GM18526 (cell line): ENCODE measurements around the gene PDCD4.

ENCODE experiments used
- POLR2A ChIP-seq: IDR thresholded peaks from 3 replicates; pipeline ENCODE4 v1.6.1; 2011; ENCODE audit not compliant: insufficient read length; ENCODE audit errors: extremely low read depth

Gene PDCD4

GRCh38 chr10:110871298-110872084 lies at the start of gene PDCD4:
Gene PDCD4 (plus strand): TSS chr10:110871928. CDS start chr10:110876028, 4,100 bp downstream.
- peak; percentile 66 for TF ChIP-seq POLR2A

GRCh38 chr10:110822035-110822711 lies 49.6 kb upstream of the PDCD4 start:
- no peak for TF ChIP-seq POLR2A

DNA sequence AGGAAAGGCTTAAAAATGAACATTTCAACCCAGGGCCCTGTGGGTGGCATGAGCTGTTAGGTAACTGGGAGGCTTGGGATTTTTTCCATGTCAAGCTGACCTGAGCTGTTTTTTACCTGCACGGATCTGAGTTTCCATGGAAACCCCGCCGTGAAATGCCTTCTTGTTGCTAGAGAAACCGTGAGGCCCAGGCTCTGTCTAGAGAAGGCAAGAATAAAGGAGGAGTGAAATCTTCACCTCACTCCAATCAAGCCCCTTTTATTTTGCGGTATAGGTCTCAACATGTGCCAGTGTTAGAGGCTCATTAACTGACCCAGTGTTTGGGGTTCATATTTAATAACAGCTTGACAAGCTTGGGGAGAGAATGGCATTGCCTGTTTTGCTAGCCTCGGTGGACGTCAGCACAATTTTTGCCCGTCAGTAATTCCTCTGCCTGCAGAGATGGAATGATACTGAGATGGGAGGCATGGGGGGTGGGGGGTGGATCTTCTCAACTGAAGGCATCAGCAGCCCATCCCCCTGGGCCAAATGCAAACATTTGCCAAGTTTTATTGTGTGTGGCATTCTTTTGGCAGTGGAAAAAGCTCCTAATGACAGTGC lies 48.9 kb upstream of the PDCD4 start:
- no peak for TF ChIP-seq POLR2A

- TF ChIP-seq POLR2A = no peak
Measured at GRCh38 chr10:110824152-110824441, 47.6 kb upstream of the PDCD4 start.

DNA sequence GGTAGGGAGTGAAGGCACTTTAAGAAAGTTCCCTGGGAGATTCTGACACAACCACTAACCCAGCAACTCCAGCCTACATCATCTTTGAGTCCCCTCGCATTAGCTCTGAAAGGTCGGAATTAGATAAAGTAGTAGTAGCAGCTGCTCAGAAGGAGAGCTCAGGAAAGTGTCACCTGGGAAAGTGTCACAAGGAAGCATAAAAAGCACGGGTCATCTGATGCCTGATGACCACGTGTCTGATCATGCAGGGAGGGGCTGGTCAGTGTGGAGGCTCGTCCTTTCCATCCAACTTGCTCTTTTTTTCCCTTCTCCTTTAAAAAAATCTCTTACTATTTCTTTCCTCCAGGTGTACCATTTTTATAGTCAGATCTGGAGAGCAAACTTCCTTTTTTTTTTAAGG lies 47.1 kb upstream of the PDCD4 start:
- no peak for TF ChIP-seq POLR2A

DNA sequence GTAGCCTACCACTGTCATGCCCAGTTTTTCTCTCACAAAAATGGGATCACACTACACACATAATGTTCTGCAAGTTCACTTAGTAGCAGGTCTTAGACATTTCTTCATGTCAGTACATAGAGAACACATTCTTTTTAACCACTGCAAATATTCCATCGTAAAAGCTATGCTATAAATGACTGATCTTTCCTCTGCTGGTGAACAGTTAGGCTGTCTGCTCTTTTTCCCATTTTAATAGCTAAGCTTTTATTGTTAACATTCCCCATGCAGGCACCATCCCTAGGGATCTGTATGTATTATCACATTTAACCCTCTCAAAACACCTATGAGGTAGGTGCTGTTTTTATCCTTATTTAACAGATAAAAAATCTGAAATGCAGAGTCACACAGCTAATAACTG lies 46.2 kb upstream of the PDCD4 start:
- no peak for TF ChIP-seq POLR2A

DNA sequence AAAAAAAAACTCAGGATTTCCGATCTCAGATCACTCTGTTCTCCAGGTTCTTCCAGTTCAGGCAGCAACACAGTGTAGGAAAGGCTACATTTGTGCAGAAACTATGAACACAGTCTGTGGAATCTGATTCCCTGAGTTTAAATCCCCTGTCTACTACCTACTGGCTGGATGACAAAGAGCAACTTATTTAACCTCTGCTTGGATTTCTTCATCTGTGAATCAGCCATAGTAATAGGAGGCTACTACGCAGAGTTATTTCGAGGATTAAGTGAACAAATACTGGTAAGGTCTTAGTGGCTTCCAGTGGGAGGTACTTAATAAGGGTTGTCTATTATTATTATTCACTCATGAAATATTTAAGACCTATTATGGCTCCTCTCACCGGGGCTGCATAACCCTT lies 44.3 kb upstream of the PDCD4 start:
- TF ChIP-seq POLR2A = no peak

- no peak for TF ChIP-seq POLR2A
Measured at GRCh38 chr10:110827875-110828274, 43.9 kb upstream of the PDCD4 start.

GRCh38 chr10:110828525-110828924 lies 43.2 kb upstream of the PDCD4 start:
- TF ChIP-seq POLR2A = no peak

DNA sequence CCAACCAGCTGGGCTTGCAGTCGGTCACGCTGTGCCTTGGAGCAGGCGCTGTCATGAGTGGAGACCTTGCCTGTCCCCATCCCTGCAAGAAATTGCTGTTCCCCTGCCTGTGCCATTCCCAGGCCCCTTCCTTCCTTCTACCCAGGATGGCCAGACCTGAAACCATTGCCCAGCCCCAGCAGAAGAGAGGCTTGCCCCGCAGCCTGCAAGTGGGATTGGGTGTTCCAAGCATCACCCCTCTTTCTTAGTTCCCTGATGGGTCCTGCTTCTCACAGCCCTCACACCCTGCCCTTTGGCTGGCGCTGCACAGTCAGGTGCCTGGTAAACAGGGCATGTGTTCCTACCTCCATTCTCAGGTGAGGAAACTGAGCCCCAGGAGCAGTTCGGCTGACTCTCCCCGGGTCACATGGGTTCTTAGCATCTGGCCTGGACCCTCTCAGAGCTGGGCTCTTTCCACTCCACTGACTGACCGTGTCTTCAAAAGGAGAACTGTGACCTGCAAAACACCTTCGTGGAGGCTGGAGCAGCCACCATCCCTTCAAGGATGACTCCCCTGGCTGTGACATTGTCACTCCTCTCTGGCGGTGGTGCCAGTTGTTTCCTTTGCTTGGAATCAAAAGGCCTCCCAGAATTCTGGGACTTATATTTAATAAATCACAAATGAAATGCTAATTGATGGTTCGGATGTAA lies 41.9 kb upstream of the PDCD4 start:
- TF ChIP-seq POLR2A = no peak

GRCh38 chr10:110833234-110833940 lies 38.3 kb upstream of the PDCD4 start:
- no peak for TF ChIP-seq POLR2A

GRCh38 chr10:110833941-110834628 lies 37.6 kb upstream of the PDCD4 start:
- no peak for TF ChIP-seq POLR2A

DNA sequence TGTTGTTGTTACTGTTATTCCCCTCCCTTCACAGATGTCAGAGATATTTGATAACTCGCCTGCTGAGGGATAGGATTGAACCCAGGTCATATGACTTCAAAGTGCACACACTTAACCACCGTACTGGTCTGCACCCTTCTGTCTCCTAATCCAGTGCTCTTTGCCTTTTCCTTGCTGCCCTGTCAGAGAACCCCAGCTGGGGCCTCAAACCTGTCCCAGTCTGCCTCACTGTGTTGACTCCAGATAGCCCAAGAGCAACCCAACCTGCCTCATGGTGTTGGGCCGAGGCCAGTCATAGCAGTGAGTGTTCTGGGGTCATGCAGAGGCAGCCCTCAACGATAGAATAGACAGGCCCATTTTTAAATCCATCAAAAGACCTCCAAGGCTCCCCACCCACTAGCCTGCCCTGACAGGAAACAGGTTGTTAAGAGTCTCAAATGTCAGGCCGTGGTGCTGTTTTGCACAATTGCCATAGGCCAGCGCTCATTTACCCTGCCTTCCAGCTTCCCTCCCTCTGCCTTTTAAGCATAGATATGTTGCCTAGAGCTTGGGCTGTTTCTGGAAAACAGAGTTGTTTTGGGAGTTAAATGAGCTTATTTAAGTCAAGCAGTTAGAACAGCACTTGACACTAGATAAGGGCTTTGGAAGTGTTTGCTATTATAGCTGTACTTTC lies 37.0 kb upstream of the PDCD4 start:
- TF ChIP-seq POLR2A = no peak

- no peak for TF ChIP-seq POLR2A
Measured at GRCh38 chr10:110835841-110836240, 35.9 kb upstream of the PDCD4 start.
